GM23338 (cell line): ENCODE measurements around the gene PBX3. TPM values are rescaled to one million over a fixed set of nuclear protein-coding genes. Genes with fewer than 3 reads are reported as not detected.

Source experiments
- ATAC-seq: fragments of 200-7000 bp; cut with Tn5 transposase; 3 replicates; pipeline ENCODE4 v1.9.1; 2020
- DNase-seq: peaks from one replicate; pipeline ENCODE4 v3.0.0-alpha.2; 2015; ENCODE audit warnings: low spot score
- H2AFZ ChIP-seq: fragments of 200-600 bp; sonication (generic); 2 replicates; pipeline ENCODE4 v1.8.0; 2016; ENCODE audit warnings: antibody characterized with exemption, mild to moderate bottlenecking, moderate library complexity
- H3F3A ChIP-seq: fragments of 200-600 bp; sonication (generic); replicated peaks from 2 replicates; pipeline ENCODE4 v1.8.0; 2017; ENCODE audit warnings: antibody characterized with exemption, mixed run types, low read depth
- H3K27ac ChIP-seq: fragments of 200-600 bp; sonication (generic); 2 replicates; pipeline ENCODE4 v1.6.1; 2016; ENCODE audit warnings: low read depth
- H3K27me3 ChIP-seq: fragments of 200-600 bp; sonication (generic); 2 replicates; pipeline ENCODE4 v1.8.0; 2016; ENCODE audit warnings: mild to moderate bottlenecking, mixed run types, moderate library complexity; ENCODE audit not compliant: insufficient read depth
- H3K36me3 ChIP-seq: fragments of 200-600 bp; sonication (generic); 2 replicates; pipeline ENCODE4 v1.8.0; 2016; ENCODE audit warnings: mild to moderate bottlenecking; ENCODE audit not compliant: insufficient read depth
- H3K4me1 ChIP-seq: fragments of 200-600 bp; sonication (generic); 2 replicates; pipeline ENCODE4 v1.8.0; 2016; ENCODE audit warnings: mild to moderate bottlenecking, moderate library complexity; ENCODE audit not compliant: insufficient read depth
- H3K4me2 ChIP-seq: fragments of 200-600 bp; sonication (generic); 2 replicates; pipeline ENCODE4 v1.7.1; 2017; ENCODE audit warnings: mixed run types
- H3K4me3 ChIP-seq: fragments of 200-600 bp; sonication (generic); 2 replicates; pipeline ENCODE4 v1.6.1; 2016; ENCODE audit warnings: mixed run types
- H3K79me2 ChIP-seq: fragments of 200-600 bp; sonication (generic); replicated peaks from 2 replicates; pipeline ENCODE4 v1.8.0; 2017; ENCODE audit warnings: mild to moderate bottlenecking; ENCODE audit not compliant: insufficient read depth
- H3K9me2 ChIP-seq: fragments of 200-600 bp; sonication (generic); 2 replicates; pipeline ENCODE4 v1.8.0; 2017; ENCODE audit not compliant: insufficient read depth
- H4K20me1 ChIP-seq: fragments of 200-600 bp; sonication (generic); replicated peaks from 2 replicates; pipeline ENCODE4 v1.8.0; 2017; ENCODE audit warnings: mild to moderate bottlenecking; ENCODE audit not compliant: insufficient read depth
- H3K27ac Mint-ChIP-seq: 2 replicates; pipeline ENCODE4 v1.8.0; 2020; ENCODE audit warnings: inconsistent platforms, mild to moderate bottlenecking, moderate library complexity, mixed read lengths
- H3K27me3 Mint-ChIP-seq: 3 replicates; pipeline ENCODE4 v1.8.0; 2022; ENCODE audit warnings: low read depth, mild to moderate bottlenecking, moderate library complexity, mixed read lengths, inconsistent platforms; ENCODE audit not compliant: insufficient read depth, poor library complexity
- H3K36me3 Mint-ChIP-seq: 3 replicates; pipeline ENCODE4 v1.8.0; 2021; ENCODE audit warnings: low read depth, mild to moderate bottlenecking, inconsistent platforms, moderate library complexity, mixed read lengths
- H3K4me1 Mint-ChIP-seq: 3 replicates; pipeline ENCODE4 v1.8.0; 2020; ENCODE audit warnings: mild to moderate bottlenecking, inconsistent platforms, mixed read lengths
- H3K4me3 Mint-ChIP-seq: 3 replicates; pipeline ENCODE4 v1.8.0; 2021; ENCODE audit warnings: moderate library complexity, mild to moderate bottlenecking, inconsistent platforms, mixed read lengths
- H3K9me3 Mint-ChIP-seq: 3 replicates; pipeline ENCODE4 v1.8.0; 2020; ENCODE audit warnings: moderate library complexity, mild to moderate bottlenecking, inconsistent platforms, mixed read lengths
- CREB1 ChIP-seq: fragments of 250-450 bp; sonication (Bioruptor Pico); IDR thresholded peaks from 2 replicates; pipeline ENCODE4 v1.5.0; 2020; ENCODE audit warnings: low read depth, mild to moderate bottlenecking, moderate library complexity
- EZH2 ChIP-seq: fragments of 200-600 bp; sonication (generic); IDR thresholded peaks from one replicate; pipeline ENCODE4 v1.8.0; 2017; ENCODE audit warnings: antibody characterized with exemption, mild to moderate bottlenecking, low read depth; ENCODE audit not compliant: unreplicated experiment
- NANOG ChIP-seq: IDR thresholded peaks from 2 replicates; pipeline ENCODE4 v1.6.1; 2016; ENCODE audit warnings: antibody characterized with exemption, borderline replicate concordance
- STAT1 ChIP-seq: IDR thresholded peaks from one replicate; pipeline ENCODE4 v1.6.1; 2016; ENCODE audit warnings: antibody characterized with exemption; ENCODE audit not compliant: unreplicated experiment
- ZNF114 ChIP-seq: fragments of 250-450 bp; sonication (Bioruptor Pico); IDR thresholded peaks from 2 replicates; pipeline ENCODE4 v1.5.0; 2020; ENCODE audit warnings: mild to moderate bottlenecking, moderate library complexity
- polyA plus RNA-seq: library from polyadenylated mRNA; unstranded; fragments of >200 nt; fragmentation: Nextera tagmentation; extraction: Ambion mirVana; gene quantifications from 2 replicates; pipeline ENCODE4 v1.2.1, GENCODE V29; 2016
- total RNA-seq: library from RNA; depleted of rRNA; stranded (reverse); fragments of >200 nt; shearing (Covaris generic); gene quantifications from 2 replicates; pipeline ENCODE4 v1.2.3, GENCODE V29; 2014
- TF ChIP-seq, protein P1 (sequence below), 2 experiments: fragments of 200-600 bp in 1 of 2; sonication (generic) in 1 of 2; conservative IDR thresholded peaks; 2 replicates each; pipeline versions ENCODE4 v1.5.1 to v1.6.1; 2016 to 2017; ENCODE audit warnings: antibody characterized with exemption in 2 of 2, low read depth in 2 of 2, mild to moderate bottlenecking in 2 of 2, moderate library complexity in 1 of 2
- TF ChIP-seq, protein P2 (sequence below): fragments of 250-450 bp; sonication (Bioruptor Pico); IDR thresholded peaks from 2 replicates; pipeline ENCODE4 v1.5.0; 2020; ENCODE audit warnings: mild to moderate bottlenecking, moderate library complexity
- TF ChIP-seq, protein P3 (sequence below): IDR thresholded peaks from 2 replicates; pipeline ENCODE4 v1.6.1; 2016; ENCODE audit warnings: antibody characterized with exemption

PBX3 gene
- total and polyA plus RNA-seq, 2 experiments from 2014 or later = 28.9 to 50.5 TPM

DNA sequence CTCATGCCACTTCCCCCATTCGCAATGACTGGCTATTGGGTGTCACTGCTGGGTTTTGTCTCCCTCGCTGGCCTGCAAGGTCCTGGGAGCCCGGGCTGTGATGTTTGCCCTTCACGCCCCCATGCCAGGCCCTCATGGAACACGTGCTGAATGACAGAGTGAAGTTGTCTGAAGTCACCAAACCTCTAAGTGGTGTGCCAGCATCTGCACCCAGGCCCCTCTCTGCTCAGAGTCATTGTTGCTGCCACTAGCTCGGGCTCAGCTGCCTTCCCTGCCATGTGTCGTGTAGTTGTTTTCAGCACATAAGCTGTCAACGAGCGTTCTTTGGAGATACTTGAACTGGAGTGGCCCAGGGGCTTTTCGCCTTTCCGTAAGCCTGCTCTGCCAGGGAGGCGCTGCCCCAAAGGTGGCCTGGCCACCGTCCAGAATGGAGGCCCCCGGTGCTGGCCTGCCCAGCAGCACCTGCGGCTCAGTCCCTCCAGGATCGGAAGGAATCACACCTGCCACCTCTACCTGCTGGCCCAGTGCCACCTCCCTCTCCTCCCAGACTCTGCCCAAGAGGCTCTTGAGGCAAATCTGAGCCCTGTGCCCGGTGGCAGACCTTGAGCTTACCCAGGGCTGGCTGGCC lies 250.1 kb downstream of the PBX3 start:
- H3K36me3 Mint-ChIP-seq = no peaks in the 10 kb centered on the region
- Histone ChIP-seq H2AFZ (no peak overlapping the region), H3K9me2 (no peaks in the 10 kb centered on the region), H3K36me3 (no peaks in the 10 kb centered on the region), H3K27me3 (no peaks in the 10 kb centered on the region), H3K4me2 (no peak overlapping the region), H3K79me2 (no peaks in the 10 kb centered on the region), H3K4me1 (no peaks in the 10 kb centered on the region), H3K4me3 (no peak overlapping the region), H4K20me1 (no peaks in the 10 kb centered on the region), H3F3A (no peaks in the 10 kb centered on the region), H3K27ac (no peak overlapping the region)
- peaks cover 4% of the 10 kb centered on the region for H3K27me3 Mint-ChIP-seq
- H3K4me3 Mint-ChIP-seq = no peak overlapping the region
- DNase-seq (no peak), ATAC-seq (no peak)
- no peaks in the 10 kb centered on the region for H3K9me3 Mint-ChIP-seq
- no peak overlapping the region for H3K27ac Mint-ChIP-seq
- peaks cover 4% of the 10 kb centered on the region; the same call in 1 of the 3 replicates for H3K4me1 Mint-ChIP-seq
- TF ChIP-seq NANOG (no peak), EZH2 (no peak), CREB1 (CRISPR knock-in tag) (no peak), STAT1 (no peak), ZNF114 (CRISPR knock-in tag) (no peak)
- TF ChIP-seq, protein P1, sequence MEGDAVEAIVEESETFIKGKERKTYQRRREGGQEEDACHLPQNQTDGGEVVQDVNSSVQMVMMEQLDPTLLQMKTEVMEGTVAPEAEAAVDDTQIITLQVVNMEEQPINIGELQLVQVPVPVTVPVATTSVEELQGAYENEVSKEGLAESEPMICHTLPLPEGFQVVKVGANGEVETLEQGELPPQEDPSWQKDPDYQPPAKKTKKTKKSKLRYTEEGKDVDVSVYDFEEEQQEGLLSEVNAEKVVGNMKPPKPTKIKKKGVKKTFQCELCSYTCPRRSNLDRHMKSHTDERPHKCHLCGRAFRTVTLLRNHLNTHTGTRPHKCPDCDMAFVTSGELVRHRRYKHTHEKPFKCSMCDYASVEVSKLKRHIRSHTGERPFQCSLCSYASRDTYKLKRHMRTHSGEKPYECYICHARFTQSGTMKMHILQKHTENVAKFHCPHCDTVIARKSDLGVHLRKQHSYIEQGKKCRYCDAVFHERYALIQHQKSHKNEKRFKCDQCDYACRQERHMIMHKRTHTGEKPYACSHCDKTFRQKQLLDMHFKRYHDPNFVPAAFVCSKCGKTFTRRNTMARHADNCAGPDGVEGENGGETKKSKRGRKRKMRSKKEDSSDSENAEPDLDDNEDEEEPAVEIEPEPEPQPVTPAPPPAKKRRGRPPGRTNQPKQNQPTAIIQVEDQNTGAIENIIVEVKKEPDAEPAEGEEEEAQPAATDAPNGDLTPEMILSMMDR (conservative IDR thresholded peaks at IDR 0.05; ENCODE audit: low read depth in 2 of 2) = no peak
- TF ChIP-seq, protein P2, sequence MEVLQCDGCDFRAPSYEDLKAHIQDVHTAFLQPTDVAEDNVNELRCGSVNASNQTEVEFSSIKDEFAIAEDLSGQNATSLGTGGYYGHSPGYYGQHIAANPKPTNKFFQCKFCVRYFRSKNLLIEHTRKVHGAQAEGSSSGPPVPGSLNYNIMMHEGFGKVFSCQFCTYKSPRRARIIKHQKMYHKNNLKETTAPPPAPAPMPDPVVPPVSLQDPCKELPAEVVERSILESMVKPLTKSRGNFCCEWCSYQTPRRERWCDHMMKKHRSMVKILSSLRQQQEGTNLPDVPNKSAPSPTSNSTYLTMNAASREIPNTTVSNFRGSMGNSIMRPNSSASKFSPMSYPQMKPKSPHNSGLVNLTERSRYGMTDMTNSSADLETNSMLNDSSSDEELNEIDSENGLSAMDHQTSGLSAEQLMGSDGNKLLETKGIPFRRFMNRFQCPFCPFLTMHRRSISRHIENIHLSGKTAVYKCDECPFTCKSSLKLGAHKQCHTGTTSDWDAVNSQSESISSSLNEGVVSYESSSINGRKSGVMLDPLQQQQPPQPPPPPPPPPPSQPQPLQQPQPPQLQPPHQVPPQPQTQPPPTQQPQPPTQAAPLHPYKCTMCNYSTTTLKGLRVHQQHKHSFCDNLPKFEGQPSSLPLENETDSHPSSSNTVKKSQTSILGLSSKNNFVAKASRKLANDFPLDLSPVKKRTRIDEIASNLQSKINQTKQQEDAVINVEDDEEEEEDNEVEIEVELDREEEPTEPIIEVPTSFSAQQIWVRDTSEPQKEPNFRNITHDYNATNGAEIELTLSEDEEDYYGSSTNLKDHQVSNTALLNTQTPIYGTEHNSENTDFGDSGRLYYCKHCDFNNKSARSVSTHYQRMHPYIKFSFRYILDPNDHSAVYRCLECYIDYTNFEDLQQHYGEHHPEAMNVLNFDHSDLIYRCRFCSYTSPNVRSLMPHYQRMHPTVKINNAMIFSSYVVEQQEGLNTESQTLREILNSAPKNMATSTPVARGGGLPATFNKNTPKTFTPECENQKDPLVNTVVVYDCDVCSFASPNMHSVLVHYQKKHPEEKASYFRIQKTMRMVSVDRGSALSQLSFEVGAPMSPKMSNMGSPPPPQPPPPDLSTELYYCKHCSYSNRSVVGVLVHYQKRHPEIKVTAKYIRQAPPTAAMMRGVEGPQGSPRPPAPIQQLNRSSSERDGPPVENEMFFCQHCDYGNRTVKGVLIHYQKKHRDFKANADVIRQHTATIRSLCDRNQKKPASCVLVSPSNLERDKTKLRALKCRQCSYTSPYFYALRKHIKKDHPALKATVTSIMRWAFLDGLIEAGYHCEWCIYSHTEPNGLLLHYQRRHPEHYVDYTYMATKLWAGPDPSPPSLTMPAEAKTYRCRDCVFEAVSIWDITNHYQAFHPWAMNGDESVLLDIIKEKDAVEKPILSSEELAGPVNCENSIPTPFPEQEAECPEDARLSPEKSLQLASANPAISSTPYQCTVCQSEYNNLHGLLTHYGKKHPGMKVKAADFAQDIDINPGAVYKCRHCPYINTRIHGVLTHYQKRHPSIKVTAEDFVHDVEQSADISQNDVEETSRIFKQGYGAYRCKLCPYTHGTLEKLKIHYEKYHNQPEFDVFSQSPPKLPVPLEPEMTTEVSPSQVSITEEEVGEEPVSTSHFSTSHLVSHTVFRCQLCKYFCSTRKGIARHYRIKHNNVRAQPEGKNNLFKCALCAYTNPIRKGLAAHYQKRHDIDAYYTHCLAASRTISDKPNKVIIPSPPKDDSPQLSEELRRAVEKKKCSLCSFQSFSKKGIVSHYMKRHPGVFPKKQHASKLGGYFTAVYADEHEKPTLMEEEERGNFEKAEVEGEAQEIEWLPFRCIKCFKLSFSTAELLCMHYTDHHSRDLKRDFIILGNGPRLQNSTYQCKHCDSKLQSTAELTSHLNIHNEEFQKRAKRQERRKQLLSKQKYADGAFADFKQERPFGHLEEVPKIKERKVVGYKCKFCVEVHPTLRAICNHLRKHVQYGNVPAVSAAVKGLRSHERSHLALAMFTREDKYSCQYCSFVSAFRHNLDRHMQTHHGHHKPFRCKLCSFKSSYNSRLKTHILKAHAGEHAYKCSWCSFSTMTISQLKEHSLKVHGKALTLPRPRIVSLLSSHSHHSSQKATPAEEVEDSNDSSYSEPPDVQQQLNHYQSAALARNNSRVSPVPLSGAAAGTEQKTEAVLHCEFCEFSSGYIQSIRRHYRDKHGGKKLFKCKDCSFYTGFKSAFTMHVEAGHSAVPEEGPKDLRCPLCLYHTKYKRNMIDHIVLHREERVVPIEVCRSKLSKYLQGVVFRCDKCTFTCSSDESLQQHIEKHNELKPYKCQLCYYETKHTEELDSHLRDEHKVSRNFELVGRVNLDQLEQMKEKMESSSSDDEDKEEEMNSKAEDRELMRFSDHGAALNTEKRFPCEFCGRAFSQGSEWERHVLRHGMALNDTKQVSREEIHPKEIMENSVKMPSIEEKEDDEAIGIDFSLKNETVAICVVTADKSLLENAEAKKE (CRISPR knock-in tag) = no peak
- TF ChIP-seq, protein P3, sequence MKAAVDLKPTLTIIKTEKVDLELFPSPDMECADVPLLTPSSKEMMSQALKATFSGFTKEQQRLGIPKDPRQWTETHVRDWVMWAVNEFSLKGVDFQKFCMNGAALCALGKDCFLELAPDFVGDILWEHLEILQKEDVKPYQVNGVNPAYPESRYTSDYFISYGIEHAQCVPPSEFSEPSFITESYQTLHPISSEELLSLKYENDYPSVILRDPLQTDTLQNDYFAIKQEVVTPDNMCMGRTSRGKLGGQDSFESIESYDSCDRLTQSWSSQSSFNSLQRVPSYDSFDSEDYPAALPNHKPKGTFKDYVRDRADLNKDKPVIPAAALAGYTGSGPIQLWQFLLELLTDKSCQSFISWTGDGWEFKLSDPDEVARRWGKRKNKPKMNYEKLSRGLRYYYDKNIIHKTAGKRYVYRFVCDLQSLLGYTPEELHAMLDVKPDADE = no peak
